ENCODE measurements around the gene PMPCA. TPM values are rescaled to one million over a fixed set of nuclear protein-coding genes. Genes with fewer than 3 reads are reported as not detected.
A peak's percentile ranks its signal among the peaks of the same experiment; 100 is the strongest.

PMPCA gene
- total and polyA plus RNA-seq, 2 of the 13 experiments (the other 11 are each of a cell fraction or from before 2014, with no cell fraction given): 70.2 to 88.4 TPM

GRCh38 chr9:136372561-136373299 is 37.7 kb upstream of the PMPCA start (continued):
- TF ChIP-seq, protein P1, sequence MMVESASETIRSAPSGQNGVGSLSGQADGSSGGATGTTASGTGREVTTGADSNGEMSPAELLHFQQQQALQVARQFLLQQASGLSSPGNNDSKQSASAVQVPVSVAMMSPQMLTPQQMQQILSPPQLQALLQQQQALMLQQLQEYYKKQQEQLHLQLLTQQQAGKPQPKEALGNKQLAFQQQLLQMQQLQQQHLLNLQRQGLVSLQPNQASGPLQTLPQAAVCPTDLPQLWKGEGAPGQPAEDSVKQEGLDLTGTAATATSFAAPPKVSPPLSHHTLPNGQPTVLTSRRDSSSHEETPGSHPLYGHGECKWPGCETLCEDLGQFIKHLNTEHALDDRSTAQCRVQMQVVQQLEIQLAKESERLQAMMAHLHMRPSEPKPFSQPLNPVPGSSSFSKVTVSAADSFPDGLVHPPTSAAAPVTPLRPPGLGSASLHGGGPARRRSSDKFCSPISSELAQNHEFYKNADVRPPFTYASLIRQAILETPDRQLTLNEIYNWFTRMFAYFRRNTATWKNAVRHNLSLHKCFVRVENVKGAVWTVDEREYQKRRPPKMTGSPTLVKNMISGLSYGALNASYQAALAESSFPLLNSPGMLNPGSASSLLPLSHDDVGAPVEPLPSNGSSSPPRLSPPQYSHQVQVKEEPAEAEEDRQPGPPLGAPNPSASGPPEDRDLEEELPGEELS (CRISPR knock-in tag; IDR thresholded peaks at IDR 0.05): peak; percentile 59
- TF ChIP-seq FOSL2 (CRISPR knock-in tag; IDR thresholded peaks at IDR 0.05): peak; percentile 61
- no peak for TF ChIP-seq SNRNP70 (IDR thresholded peaks at IDR 0.05; ENCODE audit: low read depth, low read length)
- peak; percentile 94 for TF ChIP-seq ZNF740 (CRISPR knock-in tag; IDR thresholded peaks at IDR 0.05)
- peak; percentile 16; the same call in 1 of the 2 replicates for TF ChIP-seq ZNF598 (CRISPR knock-in tag; IDR thresholded peaks at IDR 0.05; ENCODE audit: borderline replicate concordance)
- TF ChIP-seq NR2C2 (CRISPR knock-in tag; IDR thresholded peaks at IDR 0.05; ENCODE audit: borderline replicate concordance): peak; percentile 55
- TF ChIP-seq, protein P2, sequence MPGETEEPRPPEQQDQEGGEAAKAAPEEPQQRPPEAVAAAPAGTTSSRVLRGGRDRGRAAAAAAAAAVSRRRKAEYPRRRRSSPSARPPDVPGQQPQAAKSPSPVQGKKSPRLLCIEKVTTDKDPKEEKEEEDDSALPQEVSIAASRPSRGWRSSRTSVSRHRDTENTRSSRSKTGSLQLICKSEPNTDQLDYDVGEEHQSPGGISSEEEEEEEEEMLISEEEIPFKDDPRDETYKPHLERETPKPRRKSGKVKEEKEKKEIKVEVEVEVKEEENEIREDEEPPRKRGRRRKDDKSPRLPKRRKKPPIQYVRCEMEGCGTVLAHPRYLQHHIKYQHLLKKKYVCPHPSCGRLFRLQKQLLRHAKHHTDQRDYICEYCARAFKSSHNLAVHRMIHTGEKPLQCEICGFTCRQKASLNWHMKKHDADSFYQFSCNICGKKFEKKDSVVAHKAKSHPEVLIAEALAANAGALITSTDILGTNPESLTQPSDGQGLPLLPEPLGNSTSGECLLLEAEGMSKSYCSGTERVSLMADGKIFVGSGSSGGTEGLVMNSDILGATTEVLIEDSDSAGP (CRISPR knock-in tag; IDR thresholded peaks at IDR 0.05; ENCODE audit: borderline replicate concordance): peak; percentile 64; the same call in 1 of the 2 replicates
- no peak for TF ChIP-seq NFIB (CRISPR knock-in tag; IDR thresholded peaks at IDR 0.05; ENCODE audit: borderline replicate concordance)
- peak; percentile 76 for TF ChIP-seq TEAD3 (CRISPR knock-in tag; optimal IDR thresholded peaks at IDR 0.05; ENCODE audit: borderline replicate concordance)
- TF ChIP-seq PHF5A (CRISPR knock-in tag; IDR thresholded peaks at IDR 0.05; ENCODE audit: low read depth, unreplicated experiment): no peak
- peak; percentile 67; the same call in 1 of the 2 replicates for TF ChIP-seq ZNF331 (CRISPR knock-in tag; IDR thresholded peaks at IDR 0.05)
- TF ChIP-seq GABPA (IDR thresholded peaks at IDR 0.05; ENCODE audit: low read depth, low read length): no peak
- TF ChIP-seq GABPA (CRISPR knock-in tag; IDR thresholded peaks at IDR 0.05; ENCODE audit: low read depth): 0 out of 2 replicates have a peak, but pooled peaks have one; percentile 24
- no peak; the same call in 1 of the 2 replicates for TF ChIP-seq BRCA1 (CRISPR knock-in tag; IDR thresholded peaks at IDR 0.05)
- peak; percentile 45; the same call in 1 of the 2 replicates for TF ChIP-seq NFKB2 (CRISPR knock-in tag; IDR thresholded peaks at IDR 0.05; ENCODE audit: borderline replicate concordance)
- peak; percentile 85 for TF ChIP-seq STAG1 (CRISPR knock-in tag; IDR thresholded peaks at IDR 0.05)
- TF ChIP-seq, protein P3, sequence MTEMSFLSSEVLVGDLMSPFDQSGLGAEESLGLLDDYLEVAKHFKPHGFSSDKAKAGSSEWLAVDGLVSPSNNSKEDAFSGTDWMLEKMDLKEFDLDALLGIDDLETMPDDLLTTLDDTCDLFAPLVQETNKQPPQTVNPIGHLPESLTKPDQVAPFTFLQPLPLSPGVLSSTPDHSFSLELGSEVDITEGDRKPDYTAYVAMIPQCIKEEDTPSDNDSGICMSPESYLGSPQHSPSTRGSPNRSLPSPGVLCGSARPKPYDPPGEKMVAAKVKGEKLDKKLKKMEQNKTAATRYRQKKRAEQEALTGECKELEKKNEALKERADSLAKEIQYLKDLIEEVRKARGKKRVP (CRISPR knock-in tag; IDR thresholded peaks at IDR 0.05): peak in 1 of 2 experiments; percentile 98; a peak in 2 of 4 replicates
- TF ChIP-seq PHF8 (CRISPR knock-in tag; IDR thresholded peaks at IDR 0.05): no peak
- peak; percentile 35 for TF ChIP-seq RARA (CRISPR knock-in tag; IDR thresholded peaks at IDR 0.05)
- no peak; the same call in 1 of the 2 replicates for TF ChIP-seq ETV5 (CRISPR knock-in tag; IDR thresholded peaks at IDR 0.05; ENCODE audit: borderline replicate concordance)
- TF ChIP-seq BCL6 (CRISPR knock-in tag; IDR thresholded peaks at IDR 0.05): 0 out of 2 replicates have a peak, but pooled peaks have one; percentile 10
- peak; percentile 40; the same call in 1 of the 2 replicates for TF ChIP-seq SP5 (CRISPR knock-in tag; IDR thresholded peaks at IDR 0.05; ENCODE audit: borderline replicate concordance, low read depth)
- TF ChIP-seq SAP130 (CRISPR knock-in tag; IDR thresholded peaks at IDR 0.05; ENCODE audit: low read depth): peak; percentile 92
- 0 out of 2 replicates have a peak, but pooled peaks have one; percentile 12 for TF ChIP-seq NFYB (CRISPR knock-in tag; IDR thresholded peaks at IDR 0.05)
- no peak for TF ChIP-seq TMF1 (CRISPR knock-in tag; IDR thresholded peaks at IDR 0.05; ENCODE audit: low read depth)
- peak; percentile 61 for TF ChIP-seq ZFP90 (CRISPR knock-in tag; IDR thresholded peaks at IDR 0.05; ENCODE audit: borderline replicate concordance)
- no peak for TF ChIP-seq JDP2 (CRISPR knock-in tag; IDR thresholded peaks at IDR 0.05; ENCODE audit: borderline replicate concordance)

Measured in HepG2 (cell line).